ENCODE data around the gene DDX6. TPM values are rescaled to one million over a fixed set of nuclear protein-coding genes. Genes with fewer than 3 reads are reported as not detected.
"Not testable (repeated sequence)": the region's sequence is repeated elsewhere in the genome, so short reads cannot be mapped to it uniquely, and the experiment has no call there.

The DDX6 gene
- total RNA-seq, 4 donors from 2014 or later, result 84.5 to 129 (median 108) TPM

- TF ChIP-seq, protein P1, sequence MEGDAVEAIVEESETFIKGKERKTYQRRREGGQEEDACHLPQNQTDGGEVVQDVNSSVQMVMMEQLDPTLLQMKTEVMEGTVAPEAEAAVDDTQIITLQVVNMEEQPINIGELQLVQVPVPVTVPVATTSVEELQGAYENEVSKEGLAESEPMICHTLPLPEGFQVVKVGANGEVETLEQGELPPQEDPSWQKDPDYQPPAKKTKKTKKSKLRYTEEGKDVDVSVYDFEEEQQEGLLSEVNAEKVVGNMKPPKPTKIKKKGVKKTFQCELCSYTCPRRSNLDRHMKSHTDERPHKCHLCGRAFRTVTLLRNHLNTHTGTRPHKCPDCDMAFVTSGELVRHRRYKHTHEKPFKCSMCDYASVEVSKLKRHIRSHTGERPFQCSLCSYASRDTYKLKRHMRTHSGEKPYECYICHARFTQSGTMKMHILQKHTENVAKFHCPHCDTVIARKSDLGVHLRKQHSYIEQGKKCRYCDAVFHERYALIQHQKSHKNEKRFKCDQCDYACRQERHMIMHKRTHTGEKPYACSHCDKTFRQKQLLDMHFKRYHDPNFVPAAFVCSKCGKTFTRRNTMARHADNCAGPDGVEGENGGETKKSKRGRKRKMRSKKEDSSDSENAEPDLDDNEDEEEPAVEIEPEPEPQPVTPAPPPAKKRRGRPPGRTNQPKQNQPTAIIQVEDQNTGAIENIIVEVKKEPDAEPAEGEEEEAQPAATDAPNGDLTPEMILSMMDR (IDR thresholded peaks at IDR 0.05), result no peak
- no peak for ATAC-seq (ENCODE audit: low FRiP score)
- DNase-seq (ENCODE audit: low spot score), result no peak
Measured at GRCh38 chr11:118735203-118735602, 55.8 kb downstream of the DDX6 start.

GRCh38 chr11:118734031-118734430 is 56.9 kb downstream of the DDX6 start:
- DNase-seq (ENCODE audit: low spot score) (no peak), ATAC-seq (ENCODE audit: low FRiP score) (no peak)
- TF ChIP-seq, protein P1 (IDR thresholded peaks at IDR 0.05), result no peak

GRCh38 chr11:118729753-118730152 is 61.2 kb downstream of the DDX6 start:
- DNase-seq (ENCODE audit: low spot score); ATAC-seq (ENCODE audit: low FRiP score): not testable (repeated sequence)

- DNase-seq (ENCODE audit: low spot score); ATAC-seq (ENCODE audit: low FRiP score): not testable (repeated sequence)
Measured at GRCh38 chr11:118728112-118728511, 62.9 kb downstream of the DDX6 start.

GRCh38 chr11:118727721-118728066 is 63.3 kb downstream of the DDX6 start:
- DNase-seq (ENCODE audit: low spot score); ATAC-seq (ENCODE audit: low FRiP score): not testable (repeated sequence)

- DNase-seq (ENCODE audit: low spot score); ATAC-seq (ENCODE audit: low FRiP score): not testable (repeated sequence)
Measured at GRCh38 chr11:118727001-118727720, 63.8 kb downstream of the DDX6 start.

GRCh38 chr11:118721478-118722015 is 69.4 kb downstream of the DDX6 start:
- not testable (repeated sequence) for DNase-seq (ENCODE audit: low spot score); ATAC-seq (ENCODE audit: low FRiP score)

DNA sequence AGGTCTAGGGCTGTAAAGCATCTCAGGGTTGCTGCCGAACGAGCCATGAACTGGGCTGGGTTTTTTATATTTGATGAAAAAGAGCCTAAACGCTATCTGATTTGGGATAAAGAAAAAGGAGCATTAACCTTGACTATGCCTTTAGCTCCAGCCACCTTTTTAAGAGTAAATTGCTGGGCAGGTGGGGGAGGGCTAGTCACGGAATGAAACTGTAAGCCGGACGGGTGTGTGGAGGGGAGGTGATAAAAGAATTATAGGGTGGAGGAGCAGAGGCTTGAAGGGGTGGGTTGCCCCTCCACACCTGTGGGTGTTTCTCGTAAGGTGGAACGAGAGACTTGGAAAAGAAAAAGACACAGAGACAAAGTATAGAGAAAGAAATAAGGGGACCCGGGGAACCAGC is 70.2 kb downstream of the DDX6 start:
- ATAC-seq (ENCODE audit: low FRiP score); DNase-seq (ENCODE audit: low spot score): not testable (repeated sequence)

DNA sequence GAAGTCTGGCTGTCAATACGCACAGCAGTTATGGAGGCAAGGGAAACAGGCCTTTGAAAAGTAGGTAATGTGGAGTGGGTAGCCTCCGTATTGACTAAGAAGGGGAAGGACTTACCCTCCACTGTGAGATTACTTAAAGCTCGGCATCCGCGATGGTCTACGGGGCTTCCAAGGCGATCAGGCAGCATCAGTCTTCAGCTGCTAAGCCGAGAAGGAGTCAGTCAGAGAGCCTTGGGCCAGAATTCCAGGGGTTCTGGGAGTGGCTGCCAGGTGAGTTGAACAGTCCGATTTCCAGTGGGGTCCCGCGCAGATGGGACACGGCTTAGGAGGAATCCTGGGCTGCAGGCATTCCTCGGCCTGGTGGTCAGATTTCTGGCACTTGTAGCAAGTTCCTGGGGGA is 70.9 kb downstream of the DDX6 start:
- DNase-seq (ENCODE audit: low spot score); ATAC-seq (ENCODE audit: low FRiP score): not testable (repeated sequence)

DNA sequence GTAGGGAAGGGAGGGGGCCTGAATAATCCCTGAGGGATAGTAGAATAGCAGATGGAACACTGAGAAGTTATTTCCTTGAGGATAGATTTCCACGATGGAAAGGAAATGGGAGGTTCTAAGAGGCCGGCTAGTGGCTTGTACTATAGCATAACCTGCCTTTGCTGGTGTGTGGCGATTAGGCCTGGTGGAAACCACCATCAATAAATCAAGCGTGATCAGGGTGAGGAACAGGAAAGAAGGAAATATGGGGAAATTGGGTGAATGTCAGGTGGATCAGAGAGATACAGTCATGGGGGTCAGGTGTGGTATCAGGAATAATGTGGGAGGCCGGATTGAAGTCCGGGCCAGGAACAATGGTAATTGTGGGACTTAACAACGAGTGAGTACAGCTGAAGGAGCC is 72.4 kb downstream of the DDX6 start:
- ATAC-seq (ENCODE audit: low FRiP score), result not testable (repeated sequence)

DNA sequence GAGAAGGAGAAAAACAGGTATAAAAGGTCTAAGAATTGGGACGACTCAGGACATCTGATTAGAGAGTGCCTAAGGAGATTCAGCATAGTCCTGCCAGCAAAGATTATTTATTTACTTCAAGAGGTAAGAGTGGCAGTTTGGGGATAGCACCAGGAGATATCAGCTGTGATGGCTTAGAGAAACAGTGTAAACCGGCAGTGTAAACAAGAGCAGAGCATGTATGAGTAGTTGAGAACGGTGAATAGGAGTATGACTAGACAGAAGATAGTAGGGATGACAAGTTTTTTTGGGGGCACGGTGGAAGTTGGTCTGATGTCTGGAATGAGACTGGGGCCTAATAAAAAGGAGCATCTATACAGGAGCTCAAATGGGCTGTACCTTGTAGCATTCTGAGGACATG is 73.2 kb downstream of the DDX6 start:
- ATAC-seq (ENCODE audit: low FRiP score), result not testable (repeated sequence)

More for the DNA sequence above, 72.4 kb downstream of the DDX6 start:
- not testable (repeated sequence) for DNase-seq (ENCODE audit: low spot score)

GRCh38 chr11:118717221-118717620 is 73.7 kb downstream of the DDX6 start:
- not testable (repeated sequence) for ATAC-seq (ENCODE audit: low FRiP score)

More for the DNA sequence above, 73.2 kb downstream of the DDX6 start:
- DNase-seq (ENCODE audit: low spot score), result not testable (repeated sequence)

GRCh38 chr11:118715837-118716260 is 75.1 kb downstream of the DDX6 start:
- ATAC-seq (ENCODE audit: low FRiP score), result no peak
- no peak for DNase-seq (ENCODE audit: low spot score)
- TF ChIP-seq, protein P1 (IDR thresholded peaks at IDR 0.05), result no peak

More at GRCh38 chr11:118717221-118717620, 73.7 kb downstream of the DDX6 start:
- DNase-seq (ENCODE audit: low spot score), result not testable (repeated sequence)
